ENCODE results near the gene CCDC66.
"Not testable (repeated sequence)": the region's sequence is repeated elsewhere in the genome, so short reads cannot be mapped to it uniquely, and the experiment has no call there.

CCDC66 gene

GRCh38 chr3:56593455-56594158 is 36.6 kb downstream of the CCDC66 start:
- TF ChIP-seq TAF1 (IDR thresholded peaks at IDR 0.05; ENCODE audit: borderline replicate concordance, low read depth, low read length) (no peak), POLR2AphosphoS5 (IDR thresholded peaks at IDR 0.05; ENCODE audit: low read depth, low read length) (no peak), POLR2A (IDR thresholded peaks at IDR 0.05; ENCODE audit: low read depth, low read length) (no peak)
- FAIRE-seq, result no peak
- DNase-seq (ENCODE audit: insufficient read length), result no peak

- no peak for DNase-seq (ENCODE audit: insufficient read length)
- no peak for FAIRE-seq
- TF ChIP-seq POLR2AphosphoS5 (IDR thresholded peaks at IDR 0.05; ENCODE audit: low read depth, low read length) (no peak), TAF1 (IDR thresholded peaks at IDR 0.05; ENCODE audit: borderline replicate concordance, low read depth, low read length) (no peak), POLR2A (IDR thresholded peaks at IDR 0.05; ENCODE audit: low read depth, low read length) (no peak)
Observed at GRCh38 chr3:56595975-56596840, 39.2 kb downstream of the CCDC66 start.

GRCh38 chr3:56608479-56608878 is 51.5 kb downstream of the CCDC66 start:
- not testable (repeated sequence) for DNase-seq (ENCODE audit: insufficient read length); FAIRE-seq

GRCh38 chr3:56610669-56611335 is 53.8 kb downstream of the CCDC66 start:
- TF ChIP-seq POLR2A (IDR thresholded peaks at IDR 0.05; ENCODE audit: low read depth, low read length) (no peak), TAF1 (IDR thresholded peaks at IDR 0.05; ENCODE audit: borderline replicate concordance, low read depth, low read length) (no peak), POLR2AphosphoS5 (IDR thresholded peaks at IDR 0.05; ENCODE audit: low read depth, low read length) (no peak)
- DNase-seq (ENCODE audit: insufficient read length) (no peak), FAIRE-seq (no peak)

- DNase-seq (ENCODE audit: insufficient read length), result no peak
- TF ChIP-seq POLR2A (IDR thresholded peaks at IDR 0.05; ENCODE audit: low read depth, low read length) (no peak), POLR2AphosphoS5 (IDR thresholded peaks at IDR 0.05; ENCODE audit: low read depth, low read length) (no peak), TAF1 (IDR thresholded peaks at IDR 0.05; ENCODE audit: borderline replicate concordance, low read depth, low read length) (no peak)
- FAIRE-seq, result no peak
Observed at GRCh38 chr3:56611364-56611763, 54.4 kb downstream of the CCDC66 start.

- TF ChIP-seq POLR2AphosphoS5 (IDR thresholded peaks at IDR 0.05; ENCODE audit: low read depth, low read length) (no peak), TAF1 (IDR thresholded peaks at IDR 0.05; ENCODE audit: borderline replicate concordance, low read depth, low read length) (no peak), POLR2A (IDR thresholded peaks at IDR 0.05; ENCODE audit: low read depth, low read length) (no peak)
Observed at GRCh38 chr3:56612146-56612545, 55.2 kb downstream of the CCDC66 start.

GRCh38 chr3:56613016-56613415 is 56.0 kb downstream of the CCDC66 start:
- TF ChIP-seq POLR2A (IDR thresholded peaks at IDR 0.05; ENCODE audit: low read depth, low read length) (no peak), POLR2AphosphoS5 (IDR thresholded peaks at IDR 0.05; ENCODE audit: low read depth, low read length) (no peak), TAF1 (IDR thresholded peaks at IDR 0.05; ENCODE audit: borderline replicate concordance, low read depth, low read length) (no peak)
- DNase-seq (ENCODE audit: insufficient read length) (no peak), FAIRE-seq (no peak)

More at GRCh38 chr3:56612146-56612545, 55.2 kb downstream of the CCDC66 start:
- FAIRE-seq (no peak), DNase-seq (ENCODE audit: insufficient read length) (no peak)

GRCh38 chr3:56616478-56617006 is 59.6 kb downstream of the CCDC66 start:
- no peak for TF ChIP-seq TAF1 (IDR thresholded peaks at IDR 0.05; ENCODE audit: borderline replicate concordance, low read depth, low read length)
- no peak for TF ChIP-seq POLR2AphosphoS5 (IDR thresholded peaks at IDR 0.05; ENCODE audit: low read depth, low read length)
- TF ChIP-seq POLR2A (IDR thresholded peaks at IDR 0.05; ENCODE audit: low read depth, low read length), result no peak

GRCh38 chr3:56620371-56620770 is 63.4 kb downstream of the CCDC66 start:
- no peak for TF ChIP-seq TAF1 (IDR thresholded peaks at IDR 0.05; ENCODE audit: borderline replicate concordance, low read depth, low read length)
- TF ChIP-seq POLR2AphosphoS5 (IDR thresholded peaks at IDR 0.05; ENCODE audit: low read depth, low read length), result no peak
- no peak for TF ChIP-seq POLR2A (IDR thresholded peaks at IDR 0.05; ENCODE audit: low read depth, low read length)
- DNase-seq (ENCODE audit: insufficient read length) (no peak), FAIRE-seq (no peak)

More at GRCh38 chr3:56616478-56617006, 59.6 kb downstream of the CCDC66 start:
- FAIRE-seq, result no peak
- no peak for DNase-seq (ENCODE audit: insufficient read length)

- DNase-seq (ENCODE audit: insufficient read length) (no peak), FAIRE-seq (no peak)
- TF ChIP-seq POLR2AphosphoS5 (IDR thresholded peaks at IDR 0.05; ENCODE audit: low read depth, low read length), result no peak
- TF ChIP-seq TAF1 (IDR thresholded peaks at IDR 0.05; ENCODE audit: borderline replicate concordance, low read depth, low read length), result no peak
- no peak for TF ChIP-seq POLR2A (IDR thresholded peaks at IDR 0.05; ENCODE audit: low read depth, low read length)
Observed at GRCh38 chr3:56621681-56622080, 64.7 kb downstream of the CCDC66 start.

GRCh38 chr3:56622381-56622780 is 65.4 kb downstream of the CCDC66 start:
- DNase-seq (ENCODE audit: insufficient read length) (no peak), FAIRE-seq (no peak)
- TF ChIP-seq POLR2A (IDR thresholded peaks at IDR 0.05; ENCODE audit: low read depth, low read length) (no peak), POLR2AphosphoS5 (IDR thresholded peaks at IDR 0.05; ENCODE audit: low read depth, low read length) (no peak), TAF1 (IDR thresholded peaks at IDR 0.05; ENCODE audit: borderline replicate concordance, low read depth, low read length) (no peak)
